C4-2B (cell line): ENCODE results near the gene LRRC37A3.
A peak's percentile ranks its signal among the peaks of the same experiment; 100 is the strongest.
"Not testable (repeated sequence)": the region's sequence is repeated elsewhere in the genome, so short reads cannot be mapped to it uniquely, and the experiment has no call there.

ENCODE experiments used
- H3K27ac ChIP-seq: fragments of 450-650 bp; 2 replicates; pipeline ENCODE4 v1.5.1; 2017
- ZFX ChIP-seq: fragments of 450-650 bp; IDR thresholded peaks from 2 replicates; pipeline ENCODE4 v1.6.1; 2017
- TF ChIP-seq, protein P1 (sequence below): fragments of 450-650 bp; conservative IDR thresholded peaks from 2 replicates; pipeline ENCODE4 v1.5.1; 2017; ENCODE audit warnings: mild to moderate bottlenecking

LRRC37A3 gene

DNA sequence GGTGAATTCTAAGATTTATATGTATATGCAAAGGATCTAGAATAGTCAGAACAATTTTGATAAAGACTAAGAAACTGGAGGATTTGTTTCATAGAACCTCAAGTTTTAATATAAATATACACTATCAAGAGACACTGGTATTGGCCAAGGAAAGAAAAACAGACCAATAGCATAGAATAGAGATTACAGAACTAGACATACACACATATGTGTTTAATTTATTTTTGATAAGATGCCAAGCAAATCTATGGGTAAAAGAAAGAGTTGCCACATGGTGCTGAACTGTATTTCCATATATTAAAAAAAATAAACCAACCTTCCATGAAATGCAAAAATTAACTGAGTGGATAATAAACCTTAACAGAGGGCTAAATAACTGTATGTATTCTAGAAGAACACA, 27.9 kb upstream of the LRRC37A3 start:
- TF ChIP-seq, protein P1, sequence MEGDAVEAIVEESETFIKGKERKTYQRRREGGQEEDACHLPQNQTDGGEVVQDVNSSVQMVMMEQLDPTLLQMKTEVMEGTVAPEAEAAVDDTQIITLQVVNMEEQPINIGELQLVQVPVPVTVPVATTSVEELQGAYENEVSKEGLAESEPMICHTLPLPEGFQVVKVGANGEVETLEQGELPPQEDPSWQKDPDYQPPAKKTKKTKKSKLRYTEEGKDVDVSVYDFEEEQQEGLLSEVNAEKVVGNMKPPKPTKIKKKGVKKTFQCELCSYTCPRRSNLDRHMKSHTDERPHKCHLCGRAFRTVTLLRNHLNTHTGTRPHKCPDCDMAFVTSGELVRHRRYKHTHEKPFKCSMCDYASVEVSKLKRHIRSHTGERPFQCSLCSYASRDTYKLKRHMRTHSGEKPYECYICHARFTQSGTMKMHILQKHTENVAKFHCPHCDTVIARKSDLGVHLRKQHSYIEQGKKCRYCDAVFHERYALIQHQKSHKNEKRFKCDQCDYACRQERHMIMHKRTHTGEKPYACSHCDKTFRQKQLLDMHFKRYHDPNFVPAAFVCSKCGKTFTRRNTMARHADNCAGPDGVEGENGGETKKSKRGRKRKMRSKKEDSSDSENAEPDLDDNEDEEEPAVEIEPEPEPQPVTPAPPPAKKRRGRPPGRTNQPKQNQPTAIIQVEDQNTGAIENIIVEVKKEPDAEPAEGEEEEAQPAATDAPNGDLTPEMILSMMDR: no peak
- TF ChIP-seq ZFX: no peak
- H3K27ac ChIP-seq: no peak overlapping the region

DNA sequence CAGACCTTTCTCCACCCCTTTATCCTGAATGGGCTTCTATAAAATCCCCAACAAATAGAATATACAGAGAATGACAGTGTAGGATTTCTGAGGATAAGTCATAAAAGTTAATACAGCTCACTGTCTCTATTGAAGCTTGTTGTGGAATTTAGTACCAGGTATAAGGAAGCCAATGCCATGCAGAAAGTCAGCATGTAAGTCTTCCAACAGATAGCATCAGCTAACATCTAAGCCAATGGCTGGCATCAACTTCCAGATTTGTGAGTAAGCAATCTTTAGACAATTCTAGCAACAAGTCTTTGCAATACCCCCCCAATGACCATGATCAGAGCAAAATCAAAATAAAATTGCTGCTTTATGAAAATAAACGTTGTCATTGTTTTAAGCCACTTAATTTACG, 22.5 kb upstream of the LRRC37A3 start:
- no peak overlapping the region for H3K27ac ChIP-seq
- TF ChIP-seq, protein P1: no peak
- no peak for TF ChIP-seq ZFX

DNA sequence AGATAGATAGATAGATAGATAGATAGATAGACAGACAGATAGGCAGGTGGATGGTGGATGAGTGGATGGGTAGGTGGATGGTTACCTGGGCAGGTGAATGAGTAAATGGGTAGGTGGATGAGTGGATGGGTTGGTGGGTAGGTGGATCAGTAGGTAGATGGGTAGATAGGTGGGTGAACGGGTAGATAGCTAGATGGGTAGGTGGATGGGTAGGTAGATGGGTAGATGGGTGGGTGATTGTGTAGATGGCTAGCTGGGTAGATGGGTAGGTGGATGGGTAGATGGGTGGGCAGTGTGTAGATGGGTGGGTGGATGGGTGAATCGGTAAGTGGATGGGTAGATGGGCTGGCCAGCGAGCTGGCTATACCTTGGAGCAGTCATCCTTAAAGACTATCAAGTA, 21.8 kb upstream of the LRRC37A3 start:
- H3K27ac ChIP-seq: no peak overlapping the region
- TF ChIP-seq ZFX: no peak
- TF ChIP-seq, protein P1: no peak

DNA sequence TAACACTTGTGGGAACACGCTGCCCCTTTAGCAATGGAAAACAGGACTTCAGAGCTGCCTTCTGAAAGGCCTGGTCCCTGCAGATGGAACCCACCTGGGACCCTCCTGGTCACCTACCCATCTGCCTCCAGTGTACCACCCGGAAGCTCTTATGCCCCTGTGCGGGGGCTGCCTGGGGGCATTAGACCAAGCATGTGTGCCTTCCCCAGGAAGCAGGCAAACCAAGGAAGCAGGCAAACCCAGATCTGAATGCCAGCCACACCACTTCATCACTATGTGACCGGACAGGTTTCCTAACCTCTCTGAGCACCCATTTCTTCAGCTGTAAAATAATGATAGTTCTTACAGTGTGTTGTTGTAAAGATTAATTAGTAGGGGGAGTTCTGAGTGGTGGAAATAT, 20.8 kb upstream of the LRRC37A3 start:
- no peak for TF ChIP-seq ZFX
- TF ChIP-seq, protein P1: no peak
- no peak overlapping the region for H3K27ac ChIP-seq

DNA sequence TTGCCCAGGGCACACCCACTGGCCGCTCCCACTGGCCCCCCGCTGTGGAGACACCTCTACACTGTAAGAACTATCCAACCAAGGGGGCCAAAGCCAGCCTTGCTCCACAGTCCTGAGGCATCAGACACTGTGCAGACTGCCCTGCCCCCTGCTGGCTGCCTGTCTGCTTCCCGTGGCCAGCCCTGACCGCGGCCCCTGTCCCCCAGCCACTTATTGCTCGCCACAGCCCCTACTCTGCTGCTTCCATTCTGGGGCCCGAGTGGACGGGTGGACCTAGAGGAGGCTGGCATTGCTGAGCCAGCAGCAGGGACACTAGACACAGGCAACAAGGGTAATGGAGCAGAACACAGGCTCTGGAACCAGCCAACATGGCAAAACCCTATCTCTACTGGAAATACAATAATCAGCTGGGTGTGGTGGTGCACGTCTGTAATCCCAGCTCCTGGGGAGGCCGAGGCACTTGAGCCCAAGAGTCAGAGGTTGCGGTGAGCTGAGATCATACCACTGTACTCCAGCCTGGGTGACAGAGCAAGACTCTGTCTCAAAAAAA, 19.7 kb upstream of the LRRC37A3 start:
- TF ChIP-seq ZFX: no peak
- TF ChIP-seq, protein P1: peak; percentile 66
- no peak overlapping the region for H3K27ac ChIP-seq

DNA sequence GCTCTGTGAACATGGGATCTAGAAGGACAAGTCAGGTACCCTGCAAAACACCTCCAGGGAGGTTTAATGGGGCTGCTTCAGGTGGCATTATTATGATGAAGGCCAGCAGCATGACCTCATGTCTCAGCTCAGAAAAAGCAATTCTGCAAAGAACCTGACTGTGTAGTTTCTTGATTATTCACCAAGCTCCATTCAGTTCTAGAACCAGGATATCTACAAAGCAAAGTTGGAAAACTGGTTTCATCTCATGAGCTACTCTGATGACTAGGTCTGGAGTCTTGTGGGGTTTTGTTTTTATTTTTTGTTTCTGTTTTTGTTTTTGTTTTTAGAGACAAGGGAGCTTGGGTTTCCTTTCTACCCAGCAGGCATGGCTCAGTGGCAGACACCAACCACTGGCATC, 19.0 kb upstream of the LRRC37A3 start:
- H3K27ac ChIP-seq: no peak overlapping the region
- TF ChIP-seq, protein P1: no peak
- no peak for TF ChIP-seq ZFX

DNA sequence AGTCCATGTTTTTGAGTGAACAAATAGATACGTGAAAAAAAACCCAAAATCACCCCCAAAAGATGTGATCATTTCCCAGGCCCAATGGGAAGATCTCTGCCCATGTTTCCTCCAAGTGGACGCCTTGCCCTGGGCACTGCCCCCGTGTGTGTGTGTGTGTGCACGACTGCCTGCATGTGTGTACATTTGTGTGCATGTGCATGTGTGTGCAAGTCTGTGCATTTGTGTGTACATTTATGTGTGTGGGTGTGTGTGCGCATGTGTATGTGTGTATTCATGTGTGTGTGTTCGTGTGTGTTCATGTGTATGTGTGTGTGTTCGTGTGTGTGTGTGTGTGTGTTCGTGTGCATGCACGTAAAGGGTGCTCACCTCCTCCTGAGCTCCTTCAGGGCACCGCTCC, 16.8 kb upstream of the LRRC37A3 start:
- no peak overlapping the region for H3K27ac ChIP-seq
- TF ChIP-seq ZFX: no peak
- TF ChIP-seq, protein P1: no peak

DNA sequence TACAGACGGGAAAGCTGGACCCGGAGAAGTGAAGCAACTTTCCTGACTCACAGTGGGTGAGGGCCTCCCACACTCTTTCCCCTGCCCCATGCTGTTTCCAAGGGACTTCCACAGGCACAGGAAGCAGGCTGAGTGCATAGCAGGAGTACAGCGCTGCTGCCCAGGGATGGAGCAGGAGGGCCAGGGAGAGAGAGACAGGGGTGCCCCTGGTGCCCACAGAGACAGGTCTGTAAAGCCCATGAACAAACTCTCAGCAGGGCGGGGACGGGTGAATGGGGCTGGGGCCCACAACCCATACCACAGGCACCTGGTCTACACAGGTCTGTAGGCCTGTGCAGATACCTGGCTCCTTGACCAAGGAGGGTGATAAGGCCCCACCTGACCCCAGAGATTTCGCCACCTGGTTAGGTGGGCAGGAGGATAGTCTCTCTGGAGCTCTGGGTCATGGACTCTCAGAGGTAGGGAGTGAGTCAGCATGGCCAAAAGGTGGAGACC, 15.1 kb upstream of the LRRC37A3 start:
- H3K27ac ChIP-seq: not testable (repeated sequence)

DNA sequence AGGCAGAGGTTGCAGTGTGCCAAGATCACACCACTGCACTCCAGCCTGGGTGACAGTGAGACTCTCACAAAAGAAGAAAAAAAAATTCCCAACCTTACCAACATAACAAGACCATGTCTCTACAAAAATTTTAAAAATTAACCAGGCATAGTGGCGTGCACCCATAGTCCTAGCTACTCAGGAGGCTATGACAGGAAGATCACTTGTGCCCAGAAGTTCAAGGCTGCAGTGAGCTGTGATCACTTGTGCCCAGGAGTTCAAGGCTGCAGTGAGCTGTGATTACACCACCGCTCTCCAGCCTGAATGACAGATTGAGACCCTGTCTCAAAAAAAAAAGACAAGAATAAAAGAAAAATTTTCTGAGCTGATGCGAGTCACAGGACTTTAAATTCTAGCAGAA, 13.6 kb upstream of the LRRC37A3 start:
- H3K27ac ChIP-seq: not testable (repeated sequence)

DNA sequence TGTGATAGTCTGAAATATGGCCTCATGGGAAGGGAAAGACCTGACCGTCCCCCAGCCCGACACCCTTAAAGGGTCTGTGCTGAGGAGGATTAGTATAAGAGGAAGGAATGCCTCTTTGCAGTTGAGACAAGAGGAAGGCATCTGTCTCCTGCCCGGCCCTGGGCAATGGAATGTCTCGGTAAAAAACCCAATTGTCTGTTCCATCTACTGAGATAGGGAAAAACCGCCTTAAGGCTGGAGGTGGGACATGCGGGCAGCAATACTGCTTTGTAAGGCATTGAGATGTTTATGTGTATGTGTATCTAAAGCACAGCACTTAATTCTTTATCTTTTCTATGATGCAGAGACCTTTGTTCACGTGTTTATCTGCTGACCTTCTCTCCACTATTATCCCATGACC, 11.1 kb upstream of the LRRC37A3 start:
- not testable (repeated sequence) for H3K27ac ChIP-seq

DNA sequence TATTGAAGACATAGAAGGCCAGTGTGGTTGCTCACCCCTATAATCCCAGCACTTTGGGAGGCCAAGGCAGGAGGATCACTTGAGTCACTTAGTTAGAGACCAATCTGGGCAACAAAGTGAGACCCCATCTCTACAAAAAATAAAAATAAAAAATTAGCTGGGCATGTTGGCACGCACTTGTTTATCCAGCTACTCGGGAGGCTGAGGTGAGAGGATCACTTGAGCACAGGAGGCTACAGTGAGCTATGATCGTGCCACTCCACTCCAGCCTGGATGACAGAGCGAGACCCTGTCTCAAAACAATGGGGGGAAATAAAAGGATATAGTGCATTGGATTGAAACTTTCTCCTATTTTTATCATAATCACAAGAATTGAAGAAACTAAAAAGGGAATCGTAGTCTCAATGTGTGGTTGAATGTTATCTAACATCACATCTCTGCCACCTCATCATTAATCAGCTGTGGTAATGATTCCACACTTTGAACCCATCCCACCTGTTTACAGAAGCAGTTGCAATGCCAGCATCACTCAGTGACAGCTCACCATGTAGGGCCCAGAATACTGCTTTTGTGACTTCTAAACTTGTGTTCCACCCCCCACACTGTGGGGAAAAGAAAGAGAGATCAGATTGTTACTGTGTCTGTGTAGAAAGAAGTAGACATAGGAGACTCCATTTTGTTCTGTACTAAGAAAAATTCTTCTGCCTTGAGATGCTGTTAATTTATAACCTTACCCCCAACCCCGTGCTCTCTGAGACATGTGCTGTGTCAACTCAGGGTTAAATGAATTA, 10.3 kb upstream of the LRRC37A3 start:
- not testable (repeated sequence) for H3K27ac ChIP-seq

DNA sequence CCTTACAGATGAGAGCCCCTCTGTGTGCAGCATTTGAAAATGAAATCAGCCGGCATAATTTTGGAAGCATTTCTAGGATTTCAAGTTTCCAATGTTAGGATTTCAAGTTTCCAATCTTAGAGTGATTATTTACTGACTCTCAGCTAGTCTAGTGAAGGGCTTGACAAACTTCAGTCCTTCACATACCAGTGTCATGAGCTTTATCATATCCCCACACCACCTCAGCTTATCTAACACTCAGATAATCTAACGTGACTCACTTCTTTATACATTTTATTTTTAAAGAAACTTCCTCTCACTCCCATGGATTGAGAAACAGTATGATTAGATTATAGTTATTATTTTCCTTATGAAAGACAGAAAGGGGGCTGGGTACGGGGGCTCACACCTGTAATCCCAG, 9.4 kb upstream of the LRRC37A3 start:
- H3K27ac ChIP-seq: not testable (repeated sequence)
